Measurements from ENCODE around the gene CUL4A.
"Not testable (repeated sequence)": the region's sequence is repeated elsewhere in the genome, so short reads cannot be mapped to it uniquely, and the experiment has no call there.

Gene CUL4A

DNA sequence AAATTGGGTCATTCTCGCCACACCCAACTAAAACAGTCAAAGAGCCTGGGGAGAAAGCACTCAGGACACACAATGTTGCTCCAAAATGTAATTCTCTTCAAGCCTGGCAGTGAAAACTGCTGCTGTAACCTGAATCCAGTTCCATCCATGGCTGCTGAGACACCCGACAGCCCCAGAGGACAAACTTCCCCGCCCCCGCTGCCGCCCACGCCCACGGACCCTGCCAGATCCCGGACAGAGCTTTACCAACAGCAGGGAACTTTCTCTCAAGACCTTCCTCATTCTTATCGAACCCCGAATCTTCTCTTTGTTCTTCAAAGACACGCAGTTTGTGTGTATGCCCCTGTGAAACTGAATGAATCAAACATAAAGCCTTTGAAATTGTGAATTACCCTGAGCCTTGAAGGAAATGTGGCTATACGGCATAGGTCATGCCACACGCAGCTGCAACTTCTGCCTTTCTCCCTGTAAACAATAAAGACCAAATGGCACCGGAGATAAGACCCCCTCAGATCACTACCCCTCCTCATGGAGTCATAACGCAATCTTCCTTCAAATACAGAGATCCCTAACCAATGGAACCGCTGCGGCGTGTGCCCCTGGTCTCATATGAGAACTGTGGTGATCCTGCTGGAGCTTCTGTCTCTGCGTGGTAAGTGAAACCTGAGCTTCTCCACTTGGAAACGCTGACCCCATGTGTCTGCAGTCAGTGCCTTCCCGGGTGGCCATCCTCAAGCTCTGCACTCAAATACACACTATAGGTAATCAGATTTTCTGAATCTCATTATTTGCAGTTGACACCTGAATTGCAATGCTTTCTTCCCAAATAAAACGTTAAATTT is 82.8 kb downstream of the CUL4A start:
- DNase-seq (ENCODE audit: low spot score): peak; percentile 33

DNA sequence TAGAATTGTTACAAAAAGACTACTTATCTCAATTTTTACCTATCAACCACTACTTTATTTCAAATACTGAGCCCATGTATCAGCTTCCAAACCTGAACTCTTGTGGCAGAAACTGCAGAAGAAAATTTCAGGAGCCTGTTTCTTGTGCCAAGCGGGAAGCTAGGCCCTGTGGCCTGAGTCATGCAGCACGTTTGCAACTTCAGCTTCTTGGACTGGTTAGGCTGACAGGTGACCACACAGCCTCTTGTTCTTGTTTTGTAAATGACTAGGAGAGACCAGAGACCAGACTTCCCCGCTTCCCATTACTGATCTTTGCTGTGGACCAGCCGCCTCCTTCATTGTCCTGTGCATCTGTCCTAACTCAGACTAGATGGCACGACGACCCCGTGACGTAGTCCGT is 84.3 kb downstream of the CUL4A start:
- DNase-seq (ENCODE audit: low spot score): no peak

DNA sequence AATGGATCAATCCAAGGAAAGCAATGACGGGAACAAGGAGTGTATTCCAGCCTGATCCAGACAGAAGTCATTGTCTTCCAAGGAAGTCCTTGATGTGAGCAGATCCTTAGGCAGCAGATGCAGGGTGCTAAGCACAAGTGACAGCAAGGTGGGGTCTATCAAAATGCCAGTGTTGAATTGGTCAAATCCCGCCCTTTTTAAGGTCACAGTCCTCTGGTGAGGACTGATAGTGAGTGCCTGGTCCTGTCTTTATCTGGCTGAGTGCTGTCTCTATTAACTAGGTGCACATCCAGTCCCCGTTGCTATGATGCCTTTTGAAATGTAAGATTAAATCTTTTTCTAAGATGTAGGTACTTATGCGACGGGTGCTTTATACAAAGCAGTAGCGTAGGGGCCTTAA is 86.4 kb downstream of the CUL4A start:
- no peak for DNase-seq (ENCODE audit: low spot score)

GRCh38 chr13:113296823-113297369 is 87.5 kb downstream of the CUL4A start, which contains the start of gene LAMP1:
TSS of gene LAMP1 (plus strand) at chr13:113297239. CDS start at chr13:113297435, 196 bp downstream.
- DNase-seq (ENCODE audit: low spot score): peak; percentile 98

GRCh38 chr13:113297370-113298042 is 88.1 kb downstream of the CUL4A start:
- DNase-seq (ENCODE audit: low spot score): peak; percentile 29

DNA sequence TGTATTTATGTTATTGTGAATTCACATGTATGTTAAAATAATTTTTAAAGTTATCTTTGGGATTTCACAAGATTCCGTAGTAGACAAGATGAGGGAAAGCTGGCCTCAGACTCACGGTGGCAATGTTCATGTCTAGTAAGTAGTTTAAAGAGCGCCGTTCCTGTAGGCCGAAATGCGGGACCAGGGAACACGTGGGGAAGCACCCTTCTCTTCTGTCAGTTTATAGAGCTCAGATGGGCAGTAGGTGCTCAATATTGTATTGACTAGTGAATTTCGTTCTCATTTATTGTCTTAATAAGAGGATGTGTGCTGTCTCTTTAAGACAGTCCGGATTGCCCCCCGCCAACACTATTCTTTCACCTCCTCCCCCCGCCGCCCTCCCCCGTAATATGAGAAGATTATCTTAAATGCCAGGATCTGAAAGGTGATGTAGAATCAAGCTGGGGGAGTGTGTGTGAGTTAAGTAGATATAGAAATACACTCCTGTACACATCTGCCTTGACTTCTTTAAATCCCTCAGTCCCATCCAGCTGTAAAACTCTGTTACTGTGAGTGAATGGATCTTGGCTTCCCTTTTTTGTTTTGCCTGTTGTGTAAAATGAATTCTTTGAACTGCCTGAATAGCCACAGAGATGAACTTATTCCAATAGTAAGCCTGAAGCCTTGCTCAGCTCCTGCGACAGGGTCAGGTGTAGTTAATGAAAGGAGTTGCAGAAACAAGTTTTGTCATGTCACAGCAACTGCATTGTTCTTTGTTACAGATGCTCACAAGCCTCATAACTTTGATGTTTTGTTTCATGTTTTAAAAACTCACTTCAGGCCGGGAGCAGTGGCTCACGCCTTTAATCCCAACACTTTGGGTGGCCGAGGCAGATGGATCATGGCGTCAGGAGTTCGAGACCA is 88.9 kb downstream of the CUL4A start:
- DNase-seq (ENCODE audit: low spot score): no peak

DNA sequence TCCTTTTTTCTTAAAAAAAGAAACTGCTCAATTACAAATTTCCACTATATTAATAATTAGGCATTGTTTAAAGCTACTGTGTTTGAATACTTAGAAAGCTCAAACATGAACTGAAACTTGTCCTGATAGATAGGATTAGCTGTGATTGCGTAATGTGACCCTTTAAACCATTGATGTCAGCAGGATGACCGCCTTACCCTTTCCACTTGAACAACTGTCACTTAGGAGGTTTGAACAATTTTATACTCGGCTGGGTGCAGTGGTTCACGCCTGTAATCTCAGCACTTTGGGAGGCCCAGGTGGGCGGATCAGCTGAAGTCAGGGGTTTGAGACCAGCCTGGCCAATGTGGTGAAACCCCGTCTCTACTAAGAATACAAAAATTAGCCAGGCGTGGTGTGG is 90.5 kb downstream of the CUL4A start:
- no peak for DNase-seq (ENCODE audit: low spot score)

GRCh38 chr13:113302986-113303385 is 93.6 kb downstream of the CUL4A start:
- no peak for DNase-seq (ENCODE audit: low spot score)

DNA sequence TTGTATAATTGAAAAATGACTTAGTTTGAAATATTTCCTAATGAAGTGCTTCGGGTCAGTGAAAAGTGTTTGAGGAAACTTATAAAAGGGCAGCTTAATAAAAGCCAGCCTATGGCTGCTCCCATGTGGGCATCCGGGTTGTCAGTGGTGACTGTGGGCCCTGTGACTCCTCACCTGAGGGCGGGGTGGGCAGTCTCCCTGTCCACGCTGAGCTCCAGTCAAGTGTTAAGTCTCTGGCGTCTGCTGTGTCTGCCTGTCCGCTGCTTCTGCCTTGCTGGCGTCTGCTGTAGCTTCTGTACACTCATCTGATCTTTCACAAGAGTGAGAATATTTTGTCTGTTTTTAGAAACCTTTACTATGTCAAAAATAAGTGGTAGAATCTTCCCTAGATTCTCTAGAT is 94.7 kb downstream of the CUL4A start:
- DNase-seq (ENCODE audit: low spot score): no peak

GRCh38 chr13:113305208-113305607 is 95.8 kb downstream of the CUL4A start:
- no peak for DNase-seq (ENCODE audit: low spot score)

DNA sequence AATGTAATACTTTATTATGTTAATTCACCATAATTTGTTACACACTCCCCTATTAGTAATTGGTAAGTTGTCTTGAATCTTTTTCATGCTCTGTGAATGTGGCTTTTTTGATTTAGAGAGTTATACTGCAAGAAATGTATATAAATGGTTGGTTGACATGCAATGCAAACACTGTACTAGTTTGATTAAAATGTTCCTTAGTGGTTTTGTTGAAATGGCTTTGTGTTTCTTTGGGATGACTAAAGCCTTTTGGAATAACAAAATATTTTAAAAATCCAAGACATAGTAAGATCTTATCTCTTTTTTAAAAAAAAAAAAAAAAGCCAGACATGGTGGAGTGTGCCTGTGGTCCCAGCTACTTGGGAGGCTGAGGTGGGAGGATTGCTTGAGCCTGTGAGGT is 98.1 kb downstream of the CUL4A start:
- peak; percentile 53 for DNase-seq (ENCODE audit: low spot score)

- no peak for DNase-seq (ENCODE audit: low spot score)
These were observed 100.1 kb downstream of the CUL4A start for GRCh38 chr13:113309473-113309872.

- not testable (repeated sequence) for DNase-seq (ENCODE audit: low spot score)
These were observed 104.7 kb downstream of the CUL4A start for GRCh38 chr13:113314112-113314511.

- DNase-seq (ENCODE audit: low spot score): not testable (repeated sequence)
These were observed 105.6 kb downstream of the CUL4A start for GRCh38 chr13:113314895-113315470.

DNA sequence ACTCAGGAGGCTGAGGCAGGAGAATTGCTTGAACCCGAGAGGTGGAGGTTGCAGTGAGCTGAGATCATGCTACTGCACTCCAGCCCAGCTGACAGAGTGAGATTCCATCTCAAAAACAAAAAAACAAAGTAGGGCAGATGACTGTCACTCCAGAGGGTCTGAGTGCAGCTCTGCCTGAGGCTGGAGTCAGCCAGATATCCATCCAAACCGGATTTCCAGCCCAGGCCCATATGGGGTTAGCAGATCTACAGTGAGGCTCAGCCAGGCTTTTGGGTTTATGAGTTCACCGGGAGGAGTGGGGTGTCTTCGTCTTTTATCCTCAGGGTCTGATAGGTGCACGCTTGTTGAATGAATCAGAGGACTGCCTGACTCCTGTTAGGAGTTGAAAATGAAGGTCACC is 106.6 kb downstream of the CUL4A start:
- no peak for DNase-seq (ENCODE audit: low spot score)

All from hepatic stellate cell (primary cell).